Activated T-cell treated with anti-CD3 and anti-CD28 coated beads, Interleukin-2, amount 50 U/mL, for 4 hours (primary cell): ENCODE results near the gene SPATA12. TPM values are rescaled to one million over a fixed set of nuclear protein-coding genes. Genes with fewer than 3 reads are reported as not detected.

Source experiments
- ATAC-seq, 2 donors: fragments of 200-7000 bp; cut with Tn5 transposase; one replicate each; pipeline ENCODE4 v1.10.0; 2021
- DNase-seq: peaks from one replicate; pipeline ENCODE4 v3.0.0-alpha.2; 2020
- H3K27me3 Mint-ChIP-seq: one replicate; pipeline ENCODE4 v1.8.0; 2021; ENCODE audit warnings: low read depth, mixed read lengths
- H3K36me3 Mint-ChIP-seq: one replicate; pipeline ENCODE4 v1.8.0; 2022; ENCODE audit warnings: mixed read lengths; ENCODE audit not compliant: insufficient read depth
- H3K4me1 Mint-ChIP-seq: one replicate; pipeline ENCODE4 v1.8.0; 2021; ENCODE audit warnings: low read depth, mixed read lengths
- H3K4me3 Mint-ChIP-seq: one replicate; pipeline ENCODE4 v1.8.0; 2021; ENCODE audit warnings: mild to moderate bottlenecking, moderate library complexity, mixed read lengths
- H3K9me3 Mint-ChIP-seq: one replicate; pipeline ENCODE4 v1.8.0; 2021; ENCODE audit warnings: mixed read lengths
- total RNA-seq, 3 donors: library from RNA; stranded (reverse); gene quantifications; one replicate each; pipeline ENCODE4 v1.2.1, GENCODE V29; 2021

The SPATA12 gene
- total RNA-seq, 3 donors from 2014 or later, result not detected

DNA sequence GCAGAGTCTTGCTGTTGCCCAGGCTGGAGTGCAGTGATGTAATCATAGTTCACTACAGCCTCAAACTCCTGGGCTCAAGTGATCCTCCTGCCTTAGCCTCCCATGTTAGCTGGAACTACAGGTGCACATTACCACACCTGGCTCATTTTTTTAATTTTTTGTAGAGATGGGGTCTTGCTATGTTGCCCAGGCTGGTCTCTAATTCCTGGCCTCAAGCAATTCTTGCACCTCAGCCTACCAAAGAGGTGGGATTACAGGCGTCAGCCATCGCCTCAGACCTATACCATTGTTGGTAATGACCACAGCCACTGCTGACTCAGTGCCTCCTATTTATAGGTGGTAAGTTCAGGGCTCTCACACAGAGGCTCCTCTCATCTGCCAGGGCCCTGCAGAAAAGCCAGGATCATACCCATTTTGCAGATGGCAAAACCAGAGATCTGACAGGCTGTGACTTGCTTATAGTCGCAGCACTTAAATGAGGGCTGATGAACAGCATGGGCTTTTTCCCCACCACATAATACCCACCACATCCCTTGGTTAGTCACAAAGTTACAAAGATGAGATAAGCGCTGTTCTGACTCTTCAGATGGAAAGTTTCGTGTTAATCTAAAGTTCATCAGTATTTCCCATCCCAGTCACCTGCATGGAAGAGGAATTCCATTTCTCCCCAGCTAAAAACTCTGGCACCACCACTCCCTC lies 21.8 kb upstream of the SPATA12 start:
- DNase-seq (no peak), ATAC-seq (peak in 1 of 2 donors; percentile 53)
- Mint-ChIP-seq H3K27me3 (peaks cover 10% of the 10 kb centered on the region), H3K4me3 (no peak overlapping the region), H3K36me3 (no peaks in the 10 kb centered on the region), H3K4me1 (no peaks in the 10 kb centered on the region), H3K9me3 (no peaks in the 10 kb centered on the region)

DNA sequence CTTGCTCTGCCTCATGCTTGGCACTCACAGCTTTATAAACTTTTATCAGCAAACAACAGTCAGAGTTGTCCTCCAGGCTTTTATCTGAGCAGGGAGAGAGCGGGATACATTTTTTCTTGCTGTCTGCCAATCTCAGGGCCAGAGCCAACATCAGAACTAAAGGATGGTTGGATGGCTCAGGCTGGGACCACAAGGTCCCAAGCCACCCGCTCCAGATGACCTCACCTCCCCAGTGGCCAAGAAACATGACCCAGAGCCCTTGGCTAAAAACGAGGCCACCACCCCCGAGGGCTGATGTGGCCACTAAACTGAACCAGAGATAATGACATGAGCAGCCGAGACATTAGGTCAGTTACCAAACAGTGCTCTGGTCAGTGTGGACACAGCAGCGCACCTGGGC lies 18.8 kb upstream of the SPATA12 start:
- H3K36me3 Mint-ChIP-seq, result no peaks in the 10 kb centered on the region
- H3K4me3 Mint-ChIP-seq, result no peak overlapping the region

DNA sequence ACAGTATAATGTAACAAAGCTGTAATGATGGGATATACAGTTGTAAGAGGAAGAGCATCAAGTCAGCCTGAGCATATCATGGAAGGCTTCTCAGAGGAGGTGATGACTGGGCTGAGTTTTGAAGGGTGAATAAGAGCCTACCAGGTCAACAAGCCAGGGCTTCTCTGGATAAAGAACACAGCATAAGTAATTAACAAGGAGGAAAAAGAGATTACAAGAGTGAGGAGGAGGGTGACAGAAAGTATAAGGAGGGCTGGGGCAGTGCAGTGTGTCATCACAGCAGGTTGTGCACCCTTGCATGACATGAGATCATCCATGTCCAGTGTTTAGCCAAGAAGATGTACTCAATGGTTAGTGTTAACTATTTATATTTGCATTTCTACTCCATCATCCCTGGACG lies 16.9 kb upstream of the SPATA12 start:
- ATAC-seq (no peak), DNase-seq (no peak)
- Mint-ChIP-seq H3K36me3 (no peaks in the 10 kb centered on the region), H3K4me1 (no peaks in the 10 kb centered on the region), H3K9me3 (no peaks in the 10 kb centered on the region), H3K4me3 (no peak overlapping the region), H3K27me3 (peaks cover 9% of the 10 kb centered on the region)

More for the DNA sequence above, 18.8 kb upstream of the SPATA12 start:
- Mint-ChIP-seq H3K27me3 (peaks cover 11% of the 10 kb centered on the region), H3K4me1 (no peaks in the 10 kb centered on the region), H3K9me3 (no peaks in the 10 kb centered on the region)
- no peak for ATAC-seq
- DNase-seq, result no peak

DNA sequence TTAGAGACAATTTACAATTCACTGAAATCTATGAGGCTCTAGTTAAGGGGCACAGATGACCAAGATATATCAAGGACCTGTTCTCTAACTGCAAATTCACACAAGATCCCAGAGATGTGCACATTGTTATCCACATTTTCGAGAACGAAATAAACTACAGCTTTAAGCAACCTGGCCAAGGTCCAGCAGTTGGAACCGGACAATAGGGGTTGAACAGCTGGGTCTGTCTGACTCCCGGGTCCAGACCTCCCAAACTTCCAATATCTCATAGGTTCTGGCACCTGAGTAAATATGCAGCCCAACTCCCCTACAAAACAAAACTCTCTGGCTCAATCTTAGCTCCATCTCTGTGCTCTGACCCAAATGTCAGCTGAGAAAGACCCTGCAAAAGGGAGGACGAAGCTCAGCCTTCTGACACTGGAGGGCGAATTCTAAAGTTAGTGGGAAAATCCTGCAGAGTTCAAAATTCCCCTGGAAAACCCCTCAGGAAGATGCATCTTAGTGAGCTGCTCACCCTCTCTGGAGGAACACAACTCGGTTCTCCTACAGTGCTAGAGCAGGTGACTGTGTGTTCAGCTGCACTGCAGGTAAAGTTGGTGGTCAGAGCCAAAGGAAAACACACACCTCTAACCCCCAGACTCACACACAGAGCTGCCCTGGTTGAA lies 14.2 kb upstream of the SPATA12 start:
- Mint-ChIP-seq H3K4me1 (no peaks in the 10 kb centered on the region), H3K36me3 (no peaks in the 10 kb centered on the region), H3K9me3 (no peaks in the 10 kb centered on the region), H3K27me3 (peaks cover 5% of the 10 kb centered on the region), H3K4me3 (no peak overlapping the region)
- ATAC-seq (no peak), DNase-seq (no peak)

DNA sequence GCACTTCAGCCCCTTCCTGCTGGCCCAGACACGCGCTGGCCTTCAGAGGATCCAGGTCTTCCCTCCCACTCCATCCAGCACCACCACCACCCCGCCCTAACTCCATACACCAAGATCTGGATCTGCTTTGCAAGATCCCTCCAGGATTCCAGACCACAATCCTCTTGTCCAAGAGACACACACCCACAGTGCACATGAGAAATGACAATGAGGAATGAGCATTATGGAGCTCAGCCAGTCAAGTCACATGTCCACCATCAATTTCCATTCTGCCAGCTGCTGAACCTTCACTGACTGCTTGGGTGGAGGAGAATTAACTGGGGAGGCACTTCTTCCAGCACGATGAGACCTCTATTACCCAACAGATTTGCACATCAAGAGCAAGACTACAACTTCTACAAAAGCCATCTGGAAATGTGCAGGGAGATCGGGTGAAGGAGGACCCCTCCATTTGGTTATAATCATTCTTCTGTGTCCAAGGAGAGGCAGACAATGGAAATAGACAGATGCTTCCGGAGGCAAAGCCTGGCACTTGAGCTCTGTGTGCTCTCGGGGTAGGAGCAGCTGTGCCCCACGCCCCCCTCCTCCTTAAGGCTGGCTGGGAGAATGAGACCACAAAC lies 12.3 kb upstream of the SPATA12 start:
- H3K36me3 Mint-ChIP-seq, result no peaks in the 10 kb centered on the region
- no peaks in the 10 kb centered on the region for H3K4me1 Mint-ChIP-seq
- DNase-seq (no peak), ATAC-seq (no peak)
- no peak overlapping the region for H3K4me3 Mint-ChIP-seq
- H3K27me3 Mint-ChIP-seq, result peaks cover 7% of the 10 kb centered on the region
- H3K9me3 Mint-ChIP-seq, result no peaks in the 10 kb centered on the region

DNA sequence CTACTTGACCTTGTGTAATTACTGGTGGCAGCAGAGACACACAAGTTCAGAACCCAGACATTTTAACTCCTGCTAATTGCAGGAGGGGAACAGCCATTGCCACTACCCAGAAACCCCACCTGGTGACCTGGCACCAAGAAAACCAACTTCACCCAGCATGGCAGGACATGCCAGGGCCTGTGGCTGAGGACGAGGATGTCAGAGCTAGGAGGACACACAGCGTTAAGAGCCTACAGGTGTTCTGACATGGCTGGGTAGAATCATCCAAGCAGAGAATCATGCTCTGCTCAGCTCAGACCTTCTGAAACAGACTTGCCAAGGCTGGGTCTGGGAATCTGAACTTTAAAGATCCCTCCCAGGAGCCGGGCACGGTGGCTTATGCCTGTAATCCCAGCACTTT lies 11.7 kb upstream of the SPATA12 start:
- Mint-ChIP-seq H3K27me3 (peaks cover 10% of the 10 kb centered on the region), H3K4me1 (no peaks in the 10 kb centered on the region), H3K4me3 (no peak overlapping the region)

DNA sequence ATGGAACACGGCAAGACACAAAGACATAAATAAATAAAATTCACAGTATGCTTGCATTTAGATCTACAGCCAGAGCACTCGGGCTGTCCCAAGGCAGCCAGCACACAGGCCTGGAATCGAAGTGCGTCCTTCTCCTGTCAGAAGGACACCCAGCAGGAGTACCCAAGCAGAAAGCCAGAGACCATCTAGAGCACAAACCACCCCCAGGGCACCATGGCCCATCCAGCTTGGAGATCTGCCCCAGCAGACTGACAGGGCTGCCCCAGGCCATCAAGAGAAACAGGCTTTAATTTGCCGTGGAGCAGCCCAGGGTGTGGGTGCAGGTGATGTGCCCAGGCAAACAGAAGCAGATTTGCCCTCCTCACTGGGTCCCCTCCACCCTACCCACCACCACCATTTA lies 7.8 kb upstream of the SPATA12 start:
- Mint-ChIP-seq H3K4me1 (no peaks in the 10 kb centered on the region), H3K9me3 (no peaks in the 10 kb centered on the region), H3K4me3 (no peak overlapping the region), H3K36me3 (no peaks in the 10 kb centered on the region), H3K27me3 (peaks cover 30% of the 10 kb centered on the region)
- ATAC-seq (no peak), DNase-seq (no peak)

More for the DNA sequence above, 11.7 kb upstream of the SPATA12 start:
- H3K36me3 Mint-ChIP-seq, result no peaks in the 10 kb centered on the region
- ATAC-seq, result no peak
- H3K9me3 Mint-ChIP-seq, result no peaks in the 10 kb centered on the region
- DNase-seq, result no peak

DNA sequence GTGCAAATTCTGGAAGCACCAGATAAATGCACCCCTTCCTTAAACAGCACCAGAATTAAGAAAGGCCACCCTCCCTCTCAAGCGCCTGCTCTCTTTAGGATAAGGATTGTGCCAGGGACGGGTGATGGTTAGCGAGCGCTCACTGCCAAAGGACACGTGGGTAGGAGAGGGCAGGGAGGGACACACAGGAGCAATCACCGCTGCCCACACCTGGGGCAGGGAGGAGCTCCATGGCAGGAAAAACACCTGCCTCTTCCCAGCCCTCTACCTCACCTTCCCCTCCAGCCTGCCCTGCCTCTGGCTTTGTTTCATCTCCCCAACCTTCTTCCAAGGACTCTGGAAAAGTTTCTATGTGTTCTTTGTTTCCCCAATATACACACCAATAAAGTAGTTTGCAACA lies 7.3 kb upstream of the SPATA12 start:
- Mint-ChIP-seq H3K36me3 (no peaks in the 10 kb centered on the region), H3K9me3 (no peaks in the 10 kb centered on the region), H3K4me1 (no peaks in the 10 kb centered on the region), H3K27me3 (peaks cover 30% of the 10 kb centered on the region), H3K4me3 (no peak overlapping the region)
- ATAC-seq (no peak), DNase-seq (no peak)

DNA sequence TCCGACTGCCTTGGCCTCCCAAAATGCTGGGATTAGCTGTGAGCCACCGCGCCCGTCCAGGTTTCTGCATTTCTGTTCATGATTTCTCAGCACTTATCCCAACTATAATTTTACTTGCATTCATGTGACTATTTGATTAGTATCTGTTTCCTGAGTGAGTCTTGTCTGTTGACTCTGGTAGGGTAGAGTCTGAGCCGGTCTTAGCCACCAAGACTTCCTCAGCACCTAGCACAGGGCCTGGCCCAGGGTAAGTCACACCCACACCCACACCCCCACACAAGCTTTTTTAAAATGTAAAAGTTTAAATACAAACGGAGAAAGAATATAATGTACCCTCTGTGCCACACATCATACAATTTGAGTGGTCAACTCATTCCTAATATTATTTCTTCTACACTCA lies 3.1 kb upstream of the SPATA12 start:
- Mint-ChIP-seq H3K4me3 (no peak overlapping the region), H3K9me3 (no peaks in the 10 kb centered on the region), H3K4me1 (no peaks in the 10 kb centered on the region), H3K36me3 (no peaks in the 10 kb centered on the region), H3K27me3 (peaks cover 25% of the 10 kb centered on the region)
- DNase-seq (no peak), ATAC-seq (no peak)

DNA sequence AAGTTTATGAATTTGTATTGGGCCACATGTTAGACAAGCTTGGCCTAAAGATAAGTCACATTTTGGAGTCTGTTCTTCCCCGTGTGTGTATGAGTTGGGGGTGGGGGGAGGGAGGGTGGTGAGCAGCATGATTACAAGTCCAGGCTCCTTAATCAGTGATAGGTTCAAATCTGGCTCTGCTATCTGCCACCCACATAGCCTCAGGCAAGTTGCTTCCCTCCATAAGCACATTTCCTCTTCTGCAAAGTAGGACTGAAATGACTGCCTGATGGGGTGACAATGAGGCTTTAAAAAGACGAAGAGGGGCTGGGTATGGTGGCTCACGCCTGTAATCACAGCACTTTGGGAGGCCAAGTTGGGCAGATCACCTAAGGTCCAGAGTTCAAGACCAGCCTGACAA lies 1.1 kb upstream of the SPATA12 start:
- H3K36me3 Mint-ChIP-seq, result no peaks in the 10 kb centered on the region
- DNase-seq (no peak), ATAC-seq (no peak)
- H3K4me3 Mint-ChIP-seq, result no peak overlapping the region
- no peaks in the 10 kb centered on the region for H3K4me1 Mint-ChIP-seq
- no peaks in the 10 kb centered on the region for H3K9me3 Mint-ChIP-seq
- H3K27me3 Mint-ChIP-seq, result peaks cover 24% of the 10 kb centered on the region

DNA sequence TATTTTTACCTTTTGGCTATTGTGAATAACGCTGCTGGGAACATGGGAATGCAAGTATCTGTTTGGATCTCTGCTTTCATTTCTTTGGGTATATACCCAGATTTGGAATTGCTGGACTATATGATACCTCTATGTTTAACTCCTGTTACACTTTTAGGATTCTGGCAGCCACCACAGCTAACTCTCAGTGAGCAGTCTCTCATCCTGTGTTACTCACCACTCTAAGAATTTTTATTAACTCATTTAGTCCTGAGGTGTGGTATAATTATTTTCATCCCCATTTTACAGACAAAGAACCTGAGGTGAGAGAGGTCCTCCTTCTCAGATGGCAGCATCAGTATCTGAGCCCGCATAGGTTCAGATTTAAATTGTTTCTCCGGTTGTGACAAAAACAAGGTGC lies 1.1 kb downstream of the SPATA12 start:
- DNase-seq (no peak), ATAC-seq (no peak)
- no peaks in the 10 kb centered on the region for H3K9me3 Mint-ChIP-seq
- H3K4me3 Mint-ChIP-seq, result no peak overlapping the region
- no peaks in the 10 kb centered on the region for H3K36me3 Mint-ChIP-seq
- H3K4me1 Mint-ChIP-seq, result no peaks in the 10 kb centered on the region
- H3K27me3 Mint-ChIP-seq, result peaks cover 9% of the 10 kb centered on the region

DNA sequence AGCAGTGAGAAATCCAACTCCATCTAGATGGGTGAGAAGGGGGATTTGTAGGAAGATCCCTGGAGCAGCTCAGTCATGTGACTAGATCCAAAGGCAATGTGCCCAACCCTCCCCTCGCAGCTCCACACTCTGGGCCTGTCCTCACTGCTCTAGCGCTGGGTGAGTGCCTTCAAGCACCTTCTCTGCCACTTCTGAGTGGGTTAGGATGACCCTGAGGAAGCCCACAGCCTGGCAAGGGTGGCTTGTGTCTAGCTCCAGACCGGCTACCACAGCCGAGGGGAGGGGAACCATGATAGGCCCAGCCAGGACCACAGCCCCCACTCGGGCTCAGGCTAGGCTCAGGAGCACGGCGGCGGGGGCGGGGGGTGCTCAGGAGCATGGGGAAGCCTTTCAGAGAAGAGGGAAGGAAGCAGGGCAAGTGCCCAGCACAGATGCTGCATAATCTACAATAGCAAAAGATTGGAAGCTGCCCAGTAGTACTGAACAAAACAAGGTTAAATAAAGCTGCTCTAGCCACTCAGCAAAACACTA lies 1.7 kb downstream of the SPATA12 start:
- H3K27me3 Mint-ChIP-seq, result peaks cover 7% of the 10 kb centered on the region
- ATAC-seq, result no peak
- H3K9me3 Mint-ChIP-seq, result no peaks in the 10 kb centered on the region

DNA sequence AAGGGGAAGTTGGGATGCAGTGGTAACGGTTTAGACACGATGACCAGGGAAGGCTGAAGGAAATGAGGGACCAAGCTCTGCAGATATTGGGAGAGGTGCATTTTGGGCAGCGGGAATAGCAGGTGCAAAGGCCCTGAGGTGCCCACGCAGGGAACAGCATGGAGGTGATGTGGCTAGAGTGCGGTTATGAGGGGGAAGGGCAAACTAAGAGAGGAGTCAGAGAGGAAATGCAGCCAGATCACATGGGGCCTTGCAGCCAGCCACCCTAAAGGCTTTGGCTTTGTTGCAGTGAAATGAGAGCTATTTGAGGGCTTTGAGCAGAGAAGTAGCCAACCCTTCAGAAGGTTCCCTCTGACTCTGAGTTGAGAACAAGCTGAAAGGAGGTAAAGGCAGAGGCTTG lies 2.6 kb downstream of the SPATA12 start:
- peaks cover 3% of the 10 kb centered on the region for H3K27me3 Mint-ChIP-seq
- H3K4me3 Mint-ChIP-seq, result no peak overlapping the region
- DNase-seq (no peak), ATAC-seq (no peak)
- no peaks in the 10 kb centered on the region for H3K9me3 Mint-ChIP-seq
- no peaks in the 10 kb centered on the region for H3K36me3 Mint-ChIP-seq
- H3K4me1 Mint-ChIP-seq, result no peaks in the 10 kb centered on the region

More for the DNA sequence above, 1.7 kb downstream of the SPATA12 start:
- no peak for DNase-seq
- Mint-ChIP-seq H3K4me3 (no peak overlapping the region), H3K4me1 (no peaks in the 10 kb centered on the region), H3K36me3 (no peaks in the 10 kb centered on the region)

DNA sequence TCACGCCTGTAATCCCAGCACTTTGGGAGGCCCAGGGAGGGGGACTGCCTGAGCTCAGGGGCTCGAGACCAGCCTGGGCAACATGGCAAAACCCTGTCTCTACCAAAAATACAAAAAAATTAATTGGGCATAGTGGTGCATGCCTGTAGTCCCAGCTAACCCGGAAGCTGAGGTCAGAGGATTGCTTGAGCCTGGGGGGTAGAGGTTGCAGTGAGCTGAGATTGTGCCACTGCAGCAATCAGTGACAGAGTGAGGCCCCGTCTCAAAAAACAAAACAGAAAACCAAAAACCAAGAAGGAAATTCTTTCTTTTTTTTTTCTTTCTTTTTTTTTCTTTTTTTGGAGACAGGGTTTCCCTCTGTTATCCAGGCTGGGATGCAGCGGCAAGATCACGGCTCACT lies 3.5 kb downstream of the SPATA12 start:
- no peak for ATAC-seq
- H3K9me3 Mint-ChIP-seq, result no peaks in the 10 kb centered on the region
- H3K4me3 Mint-ChIP-seq, result no peak overlapping the region
- peaks cover 3% of the 10 kb centered on the region for H3K4me1 Mint-ChIP-seq
- no peak for DNase-seq
- H3K36me3 Mint-ChIP-seq, result no peaks in the 10 kb centered on the region
- H3K27me3 Mint-ChIP-seq, result peaks cover 6% of the 10 kb centered on the region

DNA sequence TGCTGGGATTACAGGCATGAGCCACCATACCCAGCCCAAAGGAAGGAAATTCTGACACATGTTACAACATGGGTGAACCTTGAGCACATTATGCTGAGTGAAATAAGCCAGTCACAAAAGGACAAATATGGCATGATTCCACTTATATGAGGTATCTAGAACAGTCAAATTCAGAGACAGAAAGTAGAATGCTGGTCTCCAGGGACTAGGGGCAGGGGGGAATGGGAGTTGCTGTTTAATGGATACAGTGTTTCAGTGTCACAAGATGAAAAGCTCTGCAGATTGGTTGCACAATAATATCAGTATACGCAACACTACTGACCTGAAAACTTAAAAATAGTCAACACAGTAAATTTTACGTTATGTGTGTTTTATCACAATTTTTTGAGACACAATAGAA lies 4.1 kb downstream of the SPATA12 start:
- Mint-ChIP-seq H3K9me3 (no peaks in the 10 kb centered on the region), H3K36me3 (no peaks in the 10 kb centered on the region), H3K4me1 (peaks cover 3% of the 10 kb centered on the region), H3K4me3 (no peak overlapping the region), H3K27me3 (peaks cover 6% of the 10 kb centered on the region)
- ATAC-seq, result no peak
- no peak for DNase-seq
